Measurements from ENCODE around the gene ATP1A4.

ATP1A4 gene

GRCh38 chr1:160151303-160151702 is at the start of gene ATP1A4:
ATP1A4 (plus strand) TSS chr1:160151603; CDS start chr1:160152041, 438 bp downstream.
- DNase-seq (ENCODE audit: low read depth, low spot score): no peak
- TF ChIP-seq CTCF (IDR thresholded peaks at IDR 0.05; ENCODE audit: low read depth, low read length): no peak
- no peak within 1 kb of the TSS for H3K4me3 ChIP-seq (ENCODE audit: low read depth, low read length)
- in situ Hi-C loops (cut with HindIII; ENCODE audit: low sequenced_read_pairs): no loop called here

- in situ Hi-C loops (cut with HindIII; ENCODE audit: low sequenced_read_pairs): no loop called here
- no peak for TF ChIP-seq CTCF (IDR thresholded peaks at IDR 0.05; ENCODE audit: low read depth, low read length)
- no peak overlapping the region for H3K4me3 ChIP-seq (ENCODE audit: low read depth, low read length)
- DNase-seq (ENCODE audit: low read depth, low spot score): no peak
These were observed 49.5 kb upstream of the ATP1A4 start for GRCh38 chr1:160101717-160102522.

- in situ Hi-C loops (cut with HindIII; ENCODE audit: low sequenced_read_pairs): no loop called here
- DNase-seq (ENCODE audit: low read depth, low spot score): no peak
- H3K4me3 ChIP-seq (ENCODE audit: low read depth, low read length): no peak overlapping the region
- no peak for TF ChIP-seq CTCF (IDR thresholded peaks at IDR 0.05; ENCODE audit: low read depth, low read length)
These were observed 47.6 kb upstream of the ATP1A4 start for GRCh38 chr1:160103658-160104408.

- H3K4me3 ChIP-seq (ENCODE audit: low read depth, low read length): no peak overlapping the region
- DNase-seq (ENCODE audit: low read depth, low spot score): no peak
- no peak for TF ChIP-seq CTCF (IDR thresholded peaks at IDR 0.05; ENCODE audit: low read depth, low read length)
- in situ Hi-C loops (cut with HindIII; ENCODE audit: low sequenced_read_pairs): no loop called here
These were observed 46.9 kb upstream of the ATP1A4 start for GRCh38 chr1:160104486-160104885.

GRCh38 chr1:160105155-160105554 is 46.2 kb upstream of the ATP1A4 start:
- no peak overlapping the region for H3K4me3 ChIP-seq (ENCODE audit: low read depth, low read length)
- no peak for DNase-seq (ENCODE audit: low read depth, low spot score)
- no peak for TF ChIP-seq CTCF (IDR thresholded peaks at IDR 0.05; ENCODE audit: low read depth, low read length)
- in situ Hi-C loops (cut with HindIII; ENCODE audit: low sequenced_read_pairs): no loop called here

DNA sequence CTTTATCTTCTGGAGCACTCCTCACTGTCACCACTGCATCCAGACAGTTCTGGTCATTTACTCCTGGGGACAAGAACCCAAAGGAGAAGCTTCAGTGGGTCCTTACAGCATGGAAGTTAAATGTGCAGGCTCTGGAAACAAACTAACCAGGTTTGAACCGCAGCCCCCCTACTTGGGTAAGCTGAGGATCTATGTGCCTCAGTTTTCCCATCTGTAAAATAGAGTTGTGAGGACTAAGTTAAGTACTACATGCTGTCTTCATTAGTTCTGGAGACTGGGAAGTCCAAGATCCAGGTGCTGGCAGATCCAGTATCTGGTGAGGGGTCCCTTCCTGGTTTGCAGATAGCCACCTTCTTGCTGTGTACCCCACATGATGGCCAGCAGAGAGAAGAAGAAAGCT is 43.9 kb upstream of the ATP1A4 start:
- TF ChIP-seq CTCF (IDR thresholded peaks at IDR 0.05; ENCODE audit: low read depth, low read length): no peak
- in situ Hi-C loops (cut with HindIII; ENCODE audit: low sequenced_read_pairs): no loop called here

More for the DNA sequence above, 43.9 kb upstream of the ATP1A4 start:
- H3K4me3 ChIP-seq (ENCODE audit: low read depth, low read length): no peak overlapping the region
- no peak for DNase-seq (ENCODE audit: low read depth, low spot score)
